Stimulated activated CD8-positive, alpha-beta memory T cell treated with anti-CD3 and anti-CD28 coated beads, Interleukin-7, amount 100 ng/mL, for 1 hour (primary cell): ENCODE measurements around the gene GALR1.

Experiments
- DNase-seq, 2 donors: peaks; one replicate each; pipeline ENCODE4 v3.0.0-alpha.2; 2020; ENCODE audit warnings: low read depth in 2 of 2

The GALR1 gene

GRCh38 chr18:77321823-77322805 is 72.5 kb downstream of the GALR1 start:
- DNase-seq, result no peak

DNA sequence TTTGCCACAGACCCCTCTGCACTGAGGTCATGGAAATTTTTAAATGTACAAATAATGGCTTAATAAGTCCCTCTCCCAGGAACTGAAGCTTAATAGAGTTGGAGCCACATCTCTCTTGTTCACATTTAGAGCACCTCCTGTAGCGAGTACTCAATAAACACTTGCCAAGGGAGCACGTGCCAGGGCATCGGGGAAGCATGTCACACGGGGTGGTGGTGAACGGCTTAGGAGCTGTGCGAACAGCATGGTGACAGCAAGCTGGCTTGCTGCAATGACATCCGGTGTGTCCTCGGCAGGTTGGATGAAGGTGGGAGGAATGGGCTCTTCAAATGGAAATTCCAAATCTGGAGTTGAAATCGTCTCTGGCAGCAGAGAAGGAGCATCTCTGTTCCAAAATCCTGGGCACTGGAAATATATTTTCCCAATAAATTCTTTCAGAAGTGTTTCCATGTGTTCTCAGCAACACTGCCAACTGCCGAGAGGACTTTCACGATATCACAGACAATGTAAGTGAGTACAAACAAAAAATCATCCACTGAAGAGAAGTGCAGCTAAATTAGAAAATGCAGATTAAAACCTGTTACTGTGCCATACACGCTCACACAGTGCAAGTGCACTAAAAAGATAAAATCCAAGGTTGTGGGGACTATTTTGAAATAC is 74.1 kb downstream of the GALR1 start:
- no peak for DNase-seq
